Cerebellar nuclear complex (tissue), 1 donor: Measurements from ENCODE around the gene NUP210.
A peak's percentile ranks its signal among the peaks of the same experiment; 100 is the strongest.
"Not testable (repeated sequence)": the region's sequence is repeated elsewhere in the genome, so short reads cannot be mapped to it uniquely, and the experiment has no call there.

Source experiments
- DNase-seq, 2 experiments: peaks; one replicate each; lab custom pipeline; 2025; lab: John Stamatoyannopoulos, UW

The NUP210 gene

DNA sequence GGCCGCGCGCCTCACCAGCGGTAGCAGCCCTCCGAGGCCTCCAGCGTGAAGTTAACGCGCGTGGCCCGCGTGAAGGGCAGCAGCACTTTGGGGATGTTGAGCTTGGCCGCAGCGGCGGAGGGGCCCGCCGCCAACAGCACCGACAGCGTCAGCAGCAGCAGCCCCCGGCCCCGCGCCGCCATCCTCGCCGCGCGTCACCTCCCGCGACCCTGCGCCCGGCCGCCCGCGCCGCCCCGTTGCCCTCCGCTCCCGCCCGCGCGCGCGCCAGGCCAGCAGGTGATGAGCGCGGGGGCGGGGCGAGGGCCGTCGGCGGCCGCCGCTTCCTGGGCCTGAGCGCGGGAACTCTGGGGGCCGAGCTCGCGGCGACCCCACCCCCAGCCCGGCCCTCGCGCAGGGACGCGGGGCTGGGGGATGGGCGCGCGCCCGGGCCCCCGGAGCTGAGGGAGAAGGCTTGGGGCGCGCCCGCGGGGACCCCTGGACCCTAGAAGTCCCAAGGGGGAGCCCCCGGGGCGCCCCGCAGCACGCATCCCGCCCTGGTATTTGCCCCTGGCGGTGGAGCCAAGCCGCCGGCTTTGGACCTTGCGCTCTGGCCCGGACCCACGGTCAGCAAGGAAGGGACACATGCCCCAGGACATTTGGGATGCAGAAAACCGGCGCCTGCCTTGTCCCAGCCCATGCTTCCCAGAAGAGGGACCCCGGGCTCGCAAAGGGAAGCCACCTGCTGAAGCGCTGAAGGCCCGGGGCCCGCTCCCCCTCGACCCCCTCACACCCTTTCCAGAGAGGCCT, at the start of gene NUP210:
NUP210 (minus strand) TSS at position 278 of the 786 bp plus-strand sequence; CDS start at position 182, 96 bp downstream.
- no peak for DNase-seq

DNA sequence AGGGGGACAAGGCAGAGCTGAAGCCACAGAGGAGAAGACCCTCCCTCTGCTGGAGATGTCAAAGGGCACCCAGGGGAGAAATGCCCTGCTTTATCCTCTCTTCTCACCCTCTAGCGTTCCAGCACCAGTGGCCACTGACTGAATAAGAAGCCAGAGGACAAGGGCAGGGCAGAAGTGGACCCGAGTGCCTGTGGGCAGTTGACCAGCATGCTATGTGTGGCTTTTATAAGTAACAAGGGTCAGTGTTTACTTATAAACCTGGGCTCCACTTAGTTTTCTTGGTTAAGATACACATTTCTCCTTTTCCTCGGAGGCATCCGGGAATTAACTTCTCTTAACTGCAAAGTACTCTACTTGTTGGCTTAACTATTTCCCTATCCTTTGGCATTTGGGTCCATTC, 46.7 kb upstream of the NUP210 start:
- DNase-seq = no peak

DNA sequence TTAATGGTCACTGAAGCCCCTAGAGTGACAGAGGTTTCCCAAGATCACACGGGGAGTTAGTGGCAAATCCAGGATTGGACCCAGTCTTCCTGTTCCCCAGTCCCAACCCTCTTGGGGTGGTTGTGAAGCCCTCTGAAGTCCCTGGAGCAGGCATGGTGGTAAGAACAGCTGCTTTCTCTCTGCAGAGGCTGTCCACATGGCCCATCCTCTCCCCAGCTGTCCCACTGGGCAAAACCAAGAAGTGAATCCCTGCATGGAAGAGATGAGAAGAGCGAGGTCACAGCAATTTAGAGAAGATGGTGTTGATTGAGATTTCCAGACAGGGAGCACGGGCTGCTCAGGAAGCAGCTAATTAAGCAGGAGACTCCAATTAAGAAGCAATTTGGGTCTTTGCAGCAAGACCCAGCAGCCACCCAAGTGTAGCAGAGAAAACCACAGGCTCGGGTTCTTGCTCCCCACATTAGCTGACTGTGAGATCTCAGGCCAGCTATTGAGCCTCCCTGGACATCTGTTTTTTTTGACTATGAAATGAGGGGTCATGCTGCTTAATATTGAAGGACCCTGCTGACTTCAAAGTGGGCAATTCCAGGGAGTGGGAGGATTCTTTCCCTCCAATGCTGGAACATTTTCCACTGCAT, 45.2 kb upstream of the NUP210 start:
- no peak for DNase-seq

- no peak for DNase-seq
Observed at GRCh38 chr3:13463618-13464400, 43.7 kb upstream of the NUP210 start.

DNA sequence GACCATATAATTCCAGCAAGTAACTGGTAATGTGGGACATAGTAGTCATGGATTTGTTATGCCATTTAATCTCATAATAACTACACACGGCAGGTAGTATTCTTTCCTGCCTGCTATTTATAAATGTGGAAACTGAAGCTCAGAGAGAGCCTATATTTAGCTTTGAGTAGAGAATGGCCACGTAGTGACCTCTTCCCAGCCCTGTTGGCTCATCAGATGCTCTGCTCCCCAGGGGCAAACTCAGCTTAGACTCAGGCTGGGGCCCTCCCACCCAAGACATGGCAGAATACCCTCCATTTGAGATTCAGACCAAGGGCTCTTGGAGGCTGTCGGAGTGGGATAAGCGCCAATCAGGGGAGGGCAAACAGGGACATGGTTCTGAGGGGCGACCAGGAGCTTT, 42.7 kb upstream of the NUP210 start:
- DNase-seq = no peak

DNA sequence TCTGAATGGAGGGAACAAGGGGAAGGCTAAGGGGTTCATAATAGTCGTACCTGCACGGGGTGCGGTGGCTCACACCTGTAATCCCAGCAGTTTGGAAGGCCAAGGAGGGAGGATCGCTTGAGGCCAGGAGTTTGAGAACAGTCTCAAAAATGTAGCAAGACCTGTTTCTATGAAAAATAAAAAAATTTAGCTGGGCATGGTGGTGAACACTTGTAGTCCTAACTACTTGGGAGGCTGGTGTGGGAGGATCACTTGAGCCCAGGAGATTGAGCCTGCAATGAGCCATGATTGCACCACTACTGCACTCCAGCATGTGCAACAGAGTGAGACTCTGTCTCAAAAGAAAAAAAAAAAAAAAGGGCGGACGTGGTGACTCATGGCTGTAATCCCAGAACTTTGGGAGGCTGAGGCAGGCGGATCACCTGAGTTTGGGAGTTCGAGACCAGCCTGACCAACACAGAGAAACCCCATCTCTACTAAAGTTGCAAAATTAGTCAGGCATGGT, 42.1 kb upstream of the NUP210 start:
- DNase-seq = no peak

DNA sequence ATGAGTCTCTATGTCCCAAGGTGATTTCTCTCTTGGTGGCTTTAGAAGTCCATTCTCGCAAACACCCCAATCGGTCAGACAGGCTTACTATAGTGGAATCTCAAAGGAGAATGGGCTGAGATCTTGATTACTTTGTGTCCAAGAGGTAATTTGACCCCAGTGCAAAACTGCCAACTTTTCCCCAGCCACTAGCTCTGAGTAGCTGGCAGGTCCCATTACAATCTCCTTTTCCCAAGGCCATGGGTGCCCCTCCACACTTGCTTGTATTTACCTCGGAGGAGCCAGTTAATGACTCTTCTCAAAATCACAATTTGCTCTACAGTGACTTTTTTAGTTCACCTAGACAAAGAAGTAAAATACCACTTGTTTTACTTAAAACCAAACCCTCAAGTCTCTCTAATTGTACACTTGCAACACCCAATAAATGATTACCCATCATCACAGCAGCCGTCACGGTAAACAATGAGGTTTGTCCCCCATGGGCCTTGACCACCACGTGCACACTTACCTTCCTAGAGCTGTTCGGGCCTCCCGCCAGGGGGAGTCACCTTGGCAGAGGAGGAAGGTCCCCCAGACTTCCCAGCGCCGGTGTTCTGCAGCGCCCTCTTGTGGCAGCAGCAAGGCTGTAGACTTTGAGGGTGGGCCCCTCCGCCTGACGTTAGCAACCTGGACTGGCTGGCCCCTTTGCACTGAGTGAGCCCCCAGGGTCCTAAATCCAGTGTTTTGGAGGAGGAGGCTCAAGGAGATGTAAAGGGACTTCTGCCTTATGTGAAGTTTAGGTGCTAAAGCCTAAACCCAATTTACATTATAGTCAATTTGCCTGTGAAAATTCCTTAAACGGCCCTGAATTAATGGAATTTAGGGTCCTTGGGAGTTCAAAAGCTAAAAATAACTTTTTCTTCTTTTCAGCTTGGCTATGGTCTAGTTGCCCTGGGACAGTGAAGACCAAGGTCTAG, 41.3 kb upstream of the NUP210 start:
- DNase-seq = no peak

DNA sequence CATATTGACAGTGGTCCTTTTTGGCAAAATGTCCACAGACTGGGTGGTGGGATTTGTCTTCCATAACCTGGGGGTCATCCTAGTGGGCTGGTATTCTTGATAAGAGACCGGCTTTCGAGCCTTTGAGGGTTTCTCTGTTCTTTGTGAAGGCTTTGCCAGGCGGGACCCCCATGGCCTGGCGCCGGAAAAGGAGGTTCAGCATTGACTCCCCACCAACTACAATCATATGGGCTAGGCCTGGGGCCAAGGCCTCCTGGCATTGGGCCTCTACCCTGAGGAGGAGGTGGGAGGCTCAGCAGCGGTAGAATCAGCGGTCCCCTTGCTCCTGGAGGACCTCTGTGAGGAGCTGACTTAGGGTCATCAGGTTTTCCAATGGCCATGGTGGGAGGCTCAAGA, 40.2 kb upstream of the NUP210 start:
- no peak for DNase-seq

DNA sequence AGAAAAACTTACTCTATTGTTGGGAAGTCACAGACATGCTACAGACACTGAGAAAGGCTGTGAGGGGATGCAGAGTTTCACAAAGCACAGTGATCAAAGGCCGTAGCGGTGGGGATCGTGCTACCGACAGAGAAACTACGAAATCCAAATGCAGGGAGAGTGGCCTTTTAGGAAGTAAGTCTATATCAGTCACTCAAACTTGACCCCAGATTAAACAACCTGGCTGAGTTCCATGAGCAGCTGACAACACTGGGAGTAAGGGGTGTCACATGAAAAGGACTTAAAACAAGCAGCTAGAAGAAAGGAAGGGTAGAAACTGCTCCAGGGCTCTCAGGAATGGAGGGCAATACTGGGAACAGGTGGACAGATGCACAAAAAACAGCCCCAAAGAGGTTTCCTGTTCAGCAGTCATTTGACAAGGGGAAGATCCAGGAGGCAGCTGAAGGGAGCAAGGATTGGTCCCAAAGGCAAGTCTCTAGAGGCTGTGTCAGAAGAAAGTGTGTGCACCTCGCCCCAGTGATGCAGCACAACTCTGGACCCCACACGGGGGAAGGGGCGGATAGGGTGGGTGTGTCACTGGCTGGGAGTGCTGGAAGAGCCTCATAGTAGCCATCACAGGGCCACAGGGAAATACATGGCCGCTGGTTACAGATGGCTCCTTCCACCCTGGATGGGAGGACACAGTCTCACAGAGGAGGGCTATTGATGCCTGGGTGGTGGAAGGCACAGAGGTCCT, 39.7 kb upstream of the NUP210 start:
- no peak for DNase-seq

- no peak for DNase-seq
Observed at GRCh38 chr3:13457593-13457992, 37.5 kb upstream of the NUP210 start.

DNA sequence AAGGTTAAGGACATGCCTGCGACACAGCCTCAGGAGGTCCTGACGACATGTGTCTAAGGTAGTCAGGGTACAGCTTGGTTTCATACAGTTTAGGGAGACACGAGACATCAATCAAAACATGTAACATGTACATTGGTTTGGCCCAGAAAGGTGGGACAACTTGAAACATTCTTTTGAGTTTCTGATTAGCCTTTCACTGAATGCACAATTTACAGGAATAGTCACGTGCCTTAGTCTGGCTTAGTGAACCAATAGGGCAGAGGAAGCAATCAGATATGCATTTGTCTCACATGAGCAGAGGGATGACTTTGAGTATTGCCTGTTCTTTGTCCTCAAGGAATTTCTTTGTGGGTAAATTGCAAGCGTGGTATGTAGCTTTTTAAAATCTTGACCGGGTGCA, 35.5 kb upstream of the NUP210 start:
- no peak for DNase-seq

GRCh38 chr3:13452490-13453335, 32.6 kb upstream of the NUP210 start:
- DNase-seq = peak in 1 of 2 experiments; percentile 23

DNA sequence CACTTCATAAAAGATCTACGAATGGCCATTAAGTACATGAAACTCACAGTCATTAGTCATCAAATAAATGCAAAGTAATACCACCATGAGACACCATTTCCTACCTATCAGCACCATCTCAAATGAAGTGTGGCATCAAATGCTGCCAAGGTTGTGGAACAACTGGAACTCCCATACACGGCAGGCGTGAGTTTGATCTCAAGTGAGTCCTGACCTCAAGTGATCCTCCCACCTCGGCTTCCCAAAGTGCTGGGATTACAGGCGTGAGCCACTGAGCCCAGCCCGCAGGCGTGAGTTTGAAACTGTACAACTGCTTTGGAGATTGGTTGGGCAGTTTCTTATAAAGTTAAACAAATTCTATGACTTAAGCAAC, 31.2 kb upstream of the NUP210 start:
- no peak for DNase-seq

GRCh38 chr3:13442882-13443281, 22.8 kb upstream of the NUP210 start:
- DNase-seq = not testable (repeated sequence)

GRCh38 chr3:13440204-13440817, 20.2 kb upstream of the NUP210 start:
- DNase-seq = no peak

DNA sequence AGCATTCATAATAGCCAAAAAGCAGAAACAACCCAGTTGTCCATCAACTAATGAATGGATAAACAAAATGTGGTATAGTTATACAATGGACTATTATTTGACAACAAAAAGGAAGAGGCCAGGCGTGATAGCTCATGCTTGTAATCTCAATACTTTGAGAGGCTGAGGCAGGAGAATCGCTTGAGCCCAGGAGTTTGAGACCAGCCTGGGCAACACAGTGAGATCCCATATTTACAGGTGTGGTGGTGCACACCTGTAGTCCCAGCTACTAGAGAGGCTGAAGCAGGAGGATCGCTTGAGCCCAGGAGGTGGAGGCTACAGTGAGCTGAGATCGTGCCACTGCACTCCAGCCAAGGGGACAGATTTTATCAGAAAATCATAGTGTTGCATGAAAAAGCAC, 16.1 kb upstream of the NUP210 start:
- DNase-seq = not testable (repeated sequence)

- DNase-seq = no peak
Observed at GRCh38 chr3:13433912-13434311, 13.8 kb upstream of the NUP210 start.

DNA sequence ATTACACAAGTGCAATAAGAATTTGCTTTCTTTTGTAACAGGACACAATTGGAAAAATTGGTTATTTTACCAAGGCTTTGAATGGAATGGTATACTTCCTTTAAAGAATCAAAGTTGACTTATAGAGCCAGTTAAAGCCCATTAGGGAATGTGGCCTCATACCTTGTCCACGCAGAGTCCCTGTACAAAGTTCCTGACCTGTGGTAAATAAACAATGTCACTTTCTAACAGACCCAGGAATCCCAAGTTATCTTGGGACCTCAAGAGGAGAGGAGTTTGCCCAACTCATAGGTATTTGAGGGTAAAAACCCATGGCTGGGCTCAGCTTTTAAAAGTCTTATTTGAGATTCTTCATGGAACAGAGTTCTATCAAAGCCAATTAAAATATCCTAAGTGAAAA, 12.0 kb upstream of the NUP210 start:
- no peak for DNase-seq

GRCh38 chr3:13430411-13430875, 10.3 kb upstream of the NUP210 start:
- not testable (repeated sequence) for DNase-seq
